HPDE6-E6E7 (cell line): ENCODE data around the gene TULP1.

ENCODE experiments used
- DNase-seq: peaks from one replicate; pipeline ENCODE4 v3.0.0; 2011; ENCODE audit warnings: missing footprints; ENCODE audit errors: extremely low spot score

TULP1 gene

GRCh38 chr6:35496841-35497570, 15.7 kb downstream of the TULP1 start, which contains the start of gene TEAD3:
Gene TEAD3 (minus strand): TSS chr6:35497079.
- DNase-seq = peak; percentile 83

GRCh38 chr6:35496036-35496840, 16.5 kb downstream of the TULP1 start:
- no peak for DNase-seq

- no peak for DNase-seq
Observed at GRCh38 chr6:35495258-35496035, 17.2 kb downstream of the TULP1 start.

- DNase-seq = no peak
Observed at GRCh38 chr6:35494161-35494563, 18.5 kb downstream of the TULP1 start.

- DNase-seq = no peak
Observed at GRCh38 chr6:35493307-35493983, 19.3 kb downstream of the TULP1 start.

GRCh38 chr6:35492974-35493284, 19.8 kb downstream of the TULP1 start:
- DNase-seq = no peak

GRCh38 chr6:35492258-35492973, 20.3 kb downstream of the TULP1 start:
- DNase-seq = no peak

GRCh38 chr6:35491558-35492257, 21.0 kb downstream of the TULP1 start:
- no peak for DNase-seq

GRCh38 chr6:35490821-35491557, 21.7 kb downstream of the TULP1 start:
- no peak for DNase-seq

GRCh38 chr6:35489995-35490791, 22.5 kb downstream of the TULP1 start:
- no peak for DNase-seq

GRCh38 chr6:35489066-35489465, 23.6 kb downstream of the TULP1 start:
- no peak for DNase-seq

GRCh38 chr6:35488517-35488862, 24.2 kb downstream of the TULP1 start:
- no peak for DNase-seq

- peak; percentile 63 for DNase-seq
Observed at GRCh38 chr6:35487658-35488516, 24.8 kb downstream of the TULP1 start.

GRCh38 chr6:35486005-35486925, 26.4 kb downstream of the TULP1 start:
- peak; percentile 92 for DNase-seq

- peak; percentile 81 for DNase-seq
Observed at GRCh38 chr6:35485402-35485877, 27.3 kb downstream of the TULP1 start.

- DNase-seq = peak; percentile 58
Observed at GRCh38 chr6:35484921-35485392, 27.7 kb downstream of the TULP1 start.
